ENCODE data around the gene ACTL7A.

- no peak for TF ChIP-seq CTCF (optimal IDR thresholded peaks at IDR 0.05 in 1 of 3, IDR thresholded peaks at IDR 0.05 in 1 of 3, conservative IDR thresholded peaks at IDR 0.05 in 1 of 3; ENCODE audit: extremely low read depth in 1 of 3, insufficient read depth in 2 of 3, low read length in 3 of 3)
- TF ChIP-seq EZH2 (IDR thresholded peaks at IDR 0.05; ENCODE audit: low read length) = no peak
Observed at GRCh38 chr9:108867829-108868228, 5.8 kb downstream of the ACTL7A start.

Measured in keratinocyte (primary cell).